H1 (cell line): Measurements from ENCODE around the gene CPNE4. TPM values are rescaled to one million over a fixed set of nuclear protein-coding genes. Genes with fewer than 3 reads are reported as not detected.

Experiments used
- CTCF ChIA-PET: fragments of 300-600 bp; sonication (Branson Sonifier 250); formaldehyde crosslinking; loops from one replicate; lab custom pipeline; 2021; ENCODE audit not compliant: partially characterized antibody; lab: Charles Lee
- POLR2A ChIA-PET: fragments of 300-600 bp; sonication (Branson Sonifier 250); formaldehyde crosslinking; loops from one replicate; lab custom pipeline; 2021; ENCODE audit warnings: inconsistent platforms; ENCODE audit not compliant: partially characterized antibody; lab: Charles Lee
- DNase-seq, 2 experiments: peaks; one replicate each; pipeline versions ENCODE4 v3.0.0 to v3.0.0-alpha.2; 2010 to 2022; ENCODE audit warnings: low spot score in 2 of 2, low read depth in 1 of 2, mixed read lengths in 1 of 2
- FAIRE-seq: peaks from 2 replicates; lab custom pipeline; 2011; peaks lifted over from hg19 to GRCh38; lab: Jason Lieb, UNC
- H2AFZ ChIP-seq: 2 replicates; pipeline ENCODE4 v1.8.1; 2012; ENCODE audit warnings: low read length, inconsistent platforms
- H2AK5ac ChIP-seq: 2 replicates; pipeline ENCODE4 v1.6.1; 2013; ENCODE audit warnings: low read depth, low read length
- H2BK120ac ChIP-seq: replicated peaks from 2 replicates; pipeline ENCODE3; 2013; ENCODE audit warnings: low read depth, low read length, inconsistent platforms
- H2BK12ac ChIP-seq: 2 replicates; pipeline ENCODE4 v1.6.1; 2013; ENCODE audit warnings: low read depth, low read length
- H2BK15ac ChIP-seq: 2 replicates; pipeline ENCODE4 v1.6.1; 2013; ENCODE audit warnings: low read length
- H2BK20ac ChIP-seq: 2 replicates; pipeline ENCODE4 v1.6.1; 2013; ENCODE audit warnings: low read length
- H2BK5ac ChIP-seq: 2 replicates; pipeline ENCODE4 v1.6.1; 2013; ENCODE audit warnings: low read depth, low read length
- H3K14ac ChIP-seq: 2 replicates; pipeline ENCODE4 v1.6.1; 2013; ENCODE audit warnings: inconsistent platforms; ENCODE audit not compliant: insufficient read length
- H3K18ac ChIP-seq: 2 replicates; pipeline ENCODE4 v1.6.1; 2013; ENCODE audit warnings: low read length; ENCODE audit errors: extremely low read depth
- H3K23ac ChIP-seq: 2 replicates; pipeline ENCODE4 v1.6.1; 2013; ENCODE audit warnings: inconsistent platforms; ENCODE audit not compliant: insufficient read length
- H3K23me2 ChIP-seq: 2 replicates; pipeline ENCODE4 v1.6.1; 2013; ENCODE audit warnings: low read depth, low read length
- H3K27ac ChIP-seq: 2 replicates; pipeline ENCODE4 v1.6.1; 2011; ENCODE audit warnings: low read depth, low read length, inconsistent platforms
- H3K27me3 ChIP-seq, 4 experiments: replicated peaks in 1 of 4; 1 replicate in 1 of 4; 2 replicates in 3 of 4; pipeline versions ENCODE4 v1.6.1 to v1.8.1; 2011 to 2013; ENCODE audit warnings: low read length in 3 of 4, mild to moderate bottlenecking in 3 of 4, inconsistent platforms in 2 of 4, mixed read lengths in 2 of 4, moderate library complexity in 1 of 4; ENCODE audit not compliant: control insufficient read depth in 3 of 4, insufficient read depth in 3 of 4; ENCODE audit errors: extremely low read depth in 1 of 4
- H3K36me3 ChIP-seq, 4 experiments: 2 replicates each; pipeline versions ENCODE4 v1.6.1 to v1.8.1; 2011 to 2013; ENCODE audit warnings: mild to moderate bottlenecking in 4 of 4, low read length in 3 of 4, moderate library complexity in 2 of 4, control low read depth in 1 of 4, inconsistent platforms in 1 of 4; ENCODE audit not compliant: insufficient read depth in 4 of 4, control insufficient read depth in 2 of 4
- H3K4ac ChIP-seq: replicated peaks from 2 replicates; pipeline ENCODE3; 2013; ENCODE audit warnings: low read length, low read depth, mixed read lengths, inconsistent platforms; ENCODE audit not compliant: insufficient read length
- H3K4me1 ChIP-seq, 4 experiments: replicated peaks in 1 of 4; 1 replicate in 1 of 4; 2 replicates in 3 of 4; pipeline versions ENCODE4 v1.6.1 to v1.8.1; 2011 to 2013; ENCODE audit warnings: low read length in 3 of 4, inconsistent platforms in 2 of 4, mixed read lengths in 1 of 4; ENCODE audit not compliant: insufficient read depth in 4 of 4, control insufficient read depth in 3 of 4
- H3K4me2 ChIP-seq, 2 experiments: 2 replicates each; pipeline versions ENCODE4 v1.6.1 to v1.8.1; 2011 to 2013; ENCODE audit warnings: low read depth in 2 of 2, low read length in 2 of 2, control low read depth in 1 of 2, inconsistent platforms in 1 of 2, mild to moderate bottlenecking in 1 of 2; ENCODE audit not compliant: insufficient read depth in 1 of 2
- H3K4me3 ChIP-seq, 4 experiments: fragments of 200-600, 300-600 bp in 1 of 4; sonication (generic), shearing (Covaris generic), sonication (Bioruptor Twin) in 1 of 4; 2 replicates each; pipeline versions ENCODE4 v1.5.1 to v1.8.1; 2011 to 2016; ENCODE audit warnings: low read length in 4 of 4, low read depth in 3 of 4, control low read depth in 2 of 4, inconsistent platforms in 2 of 4, mild to moderate bottlenecking in 2 of 4, mixed read lengths in 1 of 4, moderate library complexity in 1 of 4; ENCODE audit not compliant: insufficient read depth in 2 of 4; ENCODE audit errors: extremely low read depth in 1 of 4
- H3K56ac ChIP-seq: replicated peaks from 2 replicates; pipeline ENCODE3; 2013; ENCODE audit warnings: low read depth, mild to moderate bottlenecking, mixed read lengths, low read length, inconsistent platforms; ENCODE audit not compliant: insufficient read length
- H3K79me1 ChIP-seq: 2 replicates; pipeline ENCODE4 v1.6.1; 2013; ENCODE audit warnings: low read depth, low read length, control low read depth
- H3K79me2 ChIP-seq, 2 experiments: 2 replicates each; pipeline versions ENCODE4 v1.6.1 to v1.8.1; 2012 to 2013; ENCODE audit warnings: low read length in 2 of 2, mild to moderate bottlenecking in 2 of 2, inconsistent platforms in 1 of 2; ENCODE audit not compliant: insufficient read depth in 2 of 2, control insufficient read depth in 1 of 2
- H3K9ac ChIP-seq, 4 experiments: replicated peaks in 1 of 4; 1 replicate in 1 of 4; 2 replicates in 3 of 4; pipeline versions ENCODE4 v1.6.1 to v1.8.1; 2011 to 2013; ENCODE audit warnings: low read depth in 3 of 4, low read length in 3 of 4, control low read depth in 2 of 4, mild to moderate bottlenecking in 2 of 4, moderate library complexity in 2 of 4, inconsistent platforms in 1 of 4; ENCODE audit errors: extremely low read depth in 1 of 4
- H3K9me3 ChIP-seq, 2 experiments: 2 replicates each; pipeline versions ENCODE4 v1.6.1 to v1.8.1; 2012 to 2013; ENCODE audit warnings: mild to moderate bottlenecking in 2 of 2, moderate library complexity in 2 of 2, control low read depth in 1 of 2, inconsistent platforms in 1 of 2, low read depth in 1 of 2, low read length in 1 of 2, mixed read lengths in 1 of 2; ENCODE audit not compliant: insufficient read depth in 2 of 2
- H4K20me1 ChIP-seq, 2 experiments: replicated peaks in 1 of 2; 2 replicates each; pipeline versions ENCODE3 to v1.8.1; 2011 to 2013; ENCODE audit warnings: inconsistent platforms in 2 of 2, low read length in 2 of 2, mild to moderate bottlenecking in 1 of 2; ENCODE audit not compliant: insufficient read depth in 2 of 2, control insufficient read depth in 1 of 2
- H4K5ac ChIP-seq: 2 replicates; pipeline ENCODE4 v1.6.1; 2013; ENCODE audit warnings: low read length, low read depth, mixed read lengths, inconsistent platforms; ENCODE audit not compliant: insufficient read length
- H4K8ac ChIP-seq: 2 replicates; pipeline ENCODE4 v1.8.0; 2013; ENCODE audit warnings: mild to moderate bottlenecking, moderate library complexity, low read length, inconsistent platforms; ENCODE audit not compliant: insufficient read depth; ENCODE audit errors: extremely low read depth
- H4K91ac ChIP-seq: replicated peaks from 2 replicates; pipeline ENCODE3; 2013; ENCODE audit warnings: low read length, mixed read lengths, inconsistent platforms; ENCODE audit not compliant: insufficient read length
- ATF2 ChIP-seq: IDR thresholded peaks from 2 replicates; pipeline ENCODE4 v1.6.1; 2012; ENCODE audit warnings: low read length, inconsistent platforms
- CBX8 ChIP-seq: fragments of 300-800, 300-1000 bp; sonication (generic); IDR thresholded peaks from 2 replicates; pipeline ENCODE4 v1.7.1; 2016; ENCODE audit warnings: low read depth, low read length, borderline replicate concordance
- CREB1 ChIP-seq: IDR thresholded peaks from 2 replicates; pipeline ENCODE4 v1.6.1; 2012; ENCODE audit warnings: inconsistent platforms
- EZH2 ChIP-seq: fragments of 200-600 bp; sonication (generic); IDR thresholded peaks from 2 replicates; pipeline ENCODE4 v1.7.1; 2012; ENCODE audit warnings: low read depth, mild to moderate bottlenecking, moderate library complexity, low read length, inconsistent platforms; ENCODE audit not compliant: severe bottlenecking
- PHF8 ChIP-seq: fragments of 200-600 bp; sonication (generic); conservative IDR thresholded peaks from 2 replicates; pipeline ENCODE4 v1.7.1; 2012; ENCODE audit warnings: low read depth, mild to moderate bottlenecking, inconsistent platforms, low read length, moderate library complexity
- RBBP5 ChIP-seq: IDR thresholded peaks from 2 replicates; pipeline ENCODE4 v1.7.1; 2012; ENCODE audit warnings: low read depth, mild to moderate bottlenecking, inconsistent platforms, low read length, moderate library complexity, borderline replicate concordance
- SIRT6 ChIP-seq: IDR thresholded peaks from one replicate; pipeline ENCODE4 v1.7.1; 2012; ENCODE audit warnings: low read length, inconsistent platforms
- WGBS, 2 experiments: shearing (Covaris generic) in 1 of 2; methylation state at CpG; one replicate each; pipeline versions ENCODE4 v1.1.6 to v1.1.7; 2013 to 2015; ENCODE audit warnings: low lambda C conversion rate in 2 of 2, mixed read lengths in 2 of 2, inconsistent platforms in 1 of 2, low coverage in 1 of 2, missing lambda C conversion rate in 1 of 2; ENCODE audit not compliant: insufficient replicate concordance in 2 of 2, insufficient coverage in 1 of 2, insufficient read length in 1 of 2; ENCODE audit errors: extremely low coverage in 1 of 2, missing lambda C conversion rate in 1 of 2; 5-methylcytosine and 5-hydroxymethylcytosine counted together
- polyA plus RNA-seq, 7 experiments: library from polyadenylated mRNA; depleted of rRNA in 3 of 7; stranded (reverse) in 5 of 7; unstranded in 2 of 7; fragments of >200 nt in 5 of 7; fragments of 200-250 nt in 2 of 7; gene quantifications; 1 replicate in 5 of 7; 2 replicates in 1 of 7; 4 replicates in 1 of 7; pipeline versions ENCODE4 v1.2.1 to v1.2.3, GENCODE V29; 2011 to 2013; ENCODE audit warnings: missing spikeins in 2 of 7, mixed read lengths in 2 of 7
- total RNA-seq: library from RNA; stranded (reverse); fragmentation: NEBNext Ultra II Directional; extraction: Animal tissue kit (Norgen Biotek cat#: 25700); gene quantifications from 2 replicates; pipeline ENCODE4 v1.2.1, GENCODE V29; 2021

Gene CPNE4
- total and polyA plus RNA-seq, 2 of the 8 experiments (the other 6 are each of a cell fraction or from before 2014, with no cell fraction given) = 0.82 to 3.8 TPM

GRCh38 chr3:131896285-131896684 lies 138.5 kb downstream of the CPNE4 start:
- Histone ChIP-seq H3K9me3 (no peaks in the 10 kb centered on the region), H3K14ac (no peak overlapping the region), H2AK5ac (no peak overlapping the region), H3K36me3 (no peaks in the 10 kb centered on the region), H3K56ac (no peak overlapping the region), H2BK15ac (no peak overlapping the region), H2BK5ac (no peak overlapping the region), H3K79me1 (no peaks in the 10 kb centered on the region), H2BK12ac (no peak overlapping the region), H3K23ac (no peak overlapping the region), H4K91ac (no peak overlapping the region), H3K18ac (no peak overlapping the region), H2AFZ (no peak overlapping the region), H3K9ac (no peak overlapping the region), H4K5ac (no peak overlapping the region), H3K27ac (no peak overlapping the region), H3K4me1 (peaks cover 0 to 3% (median 0%) of the 10 kb centered on the region in 4 experiments; a peak in 1 of 7 replicates), H3K4ac (no peak overlapping the region), H2BK20ac (no peak overlapping the region), H3K4me3 (no peak overlapping the region), H4K20me1 (no peaks in the 10 kb centered on the region), H3K79me2 (no peaks in the 10 kb centered on the region), H3K27me3 (no peaks in the 10 kb centered on the region), H4K8ac (no peak overlapping the region), H3K4me2 (no peak overlapping the region), H2BK120ac (no peak overlapping the region), H3K23me2 (no peaks in the 10 kb centered on the region)
- DNase-seq (no peak), FAIRE-seq (no peak)
- ChIA-PET POLR2A (interaction anchor here (0.7 kb wide), 1 partner anchor 375 kb away, joined by 3 read pairs; no protein-coding TSS in a partner anchor), CTCF (interaction anchor here (0.6 kb wide), 2 partner anchors 50 to 65 kb away, joined by 3 to 4 read pairs; no protein-coding TSS in a partner anchor)
- WGBS, 2 experiments = 94% methylated on average over 1 of the region's 1 CpG; no CpG with 5 or more reads in 1 of the 2 experiments
- TF ChIP-seq SIRT6 (no peak), RBBP5 (no peak), CBX8 (no peak), PHF8 (no peak), EZH2 (no peak), ATF2 (no peak), CREB1 (no peak)
